Mammary epithelial cell (primary cell): Measurements from ENCODE around the gene TRIP13.

Experiments used
- EZH2 ChIP-seq: IDR thresholded peaks from 2 replicates; pipeline ENCODE4 v1.6.1; 2012; ENCODE audit warnings: low read length, inconsistent platforms, borderline replicate concordance
- TF ChIP-seq, protein P1 (sequence below), 2 donors: IDR thresholded peaks in 1 of 2; conservative IDR thresholded peaks in 1 of 2; 2 replicates each; pipeline ENCODE4 v1.5.1; 2011 to 2012; ENCODE audit warnings: inconsistent platforms in 2 of 2, low read length in 2 of 2, mild to moderate bottlenecking in 2 of 2, control low read depth in 1 of 2, low read depth in 1 of 2; ENCODE audit not compliant: insufficient read depth in 1 of 2; ENCODE audit errors: extremely low read depth in 1 of 2

DNA sequence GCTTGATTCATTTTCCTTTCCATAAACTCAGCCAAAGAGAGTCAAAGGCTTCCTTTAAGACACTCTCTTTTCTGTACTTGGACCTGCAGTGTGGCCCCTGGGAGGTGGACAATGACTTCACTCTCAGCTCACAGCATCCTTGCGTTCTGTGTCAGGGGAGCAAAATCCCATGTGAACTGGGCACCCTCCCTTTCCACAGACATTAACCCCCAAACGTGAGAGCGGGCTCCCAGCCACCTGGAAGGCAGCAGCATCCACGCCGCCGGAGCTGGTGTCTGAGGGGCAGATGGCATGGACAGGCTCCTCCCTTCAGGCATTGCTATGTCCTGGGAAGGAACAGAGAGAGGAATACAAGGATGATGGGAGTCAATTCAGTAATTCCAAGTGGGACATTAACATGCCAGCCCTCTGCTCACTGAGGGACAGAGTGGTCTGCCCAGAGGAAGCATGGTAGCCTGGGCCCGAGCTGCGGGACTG lies 39.5 kb downstream of the TRIP13 start:
- TF ChIP-seq, protein P1, sequence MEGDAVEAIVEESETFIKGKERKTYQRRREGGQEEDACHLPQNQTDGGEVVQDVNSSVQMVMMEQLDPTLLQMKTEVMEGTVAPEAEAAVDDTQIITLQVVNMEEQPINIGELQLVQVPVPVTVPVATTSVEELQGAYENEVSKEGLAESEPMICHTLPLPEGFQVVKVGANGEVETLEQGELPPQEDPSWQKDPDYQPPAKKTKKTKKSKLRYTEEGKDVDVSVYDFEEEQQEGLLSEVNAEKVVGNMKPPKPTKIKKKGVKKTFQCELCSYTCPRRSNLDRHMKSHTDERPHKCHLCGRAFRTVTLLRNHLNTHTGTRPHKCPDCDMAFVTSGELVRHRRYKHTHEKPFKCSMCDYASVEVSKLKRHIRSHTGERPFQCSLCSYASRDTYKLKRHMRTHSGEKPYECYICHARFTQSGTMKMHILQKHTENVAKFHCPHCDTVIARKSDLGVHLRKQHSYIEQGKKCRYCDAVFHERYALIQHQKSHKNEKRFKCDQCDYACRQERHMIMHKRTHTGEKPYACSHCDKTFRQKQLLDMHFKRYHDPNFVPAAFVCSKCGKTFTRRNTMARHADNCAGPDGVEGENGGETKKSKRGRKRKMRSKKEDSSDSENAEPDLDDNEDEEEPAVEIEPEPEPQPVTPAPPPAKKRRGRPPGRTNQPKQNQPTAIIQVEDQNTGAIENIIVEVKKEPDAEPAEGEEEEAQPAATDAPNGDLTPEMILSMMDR (conservative IDR thresholded peaks at IDR 0.05 in 1 of 2, IDR thresholded peaks at IDR 0.05 in 1 of 2; ENCODE audit: extremely low read depth in 1 of 2, insufficient read depth in 1 of 2, low read depth in 1 of 2, low read length in 2 of 2), result no peak
- no peak for TF ChIP-seq EZH2
